Measurements from ENCODE around the gene TPP1. TPM values are rescaled to one million over a fixed set of nuclear protein-coding genes. Genes with fewer than 3 reads are reported as not detected.

TPP1 gene
- total RNA-seq, 2 experiments from 2014 or later = 130 to 131 TPM

GRCh38 chr11:6603287-6604080 lies 15.7 kb downstream of the TPP1 start, which contains the start of the genes ILK and RRP8:
ILK (plus strand) TSS chr11:6603774; CDS start chr11:6604272, 498 bp downstream.
RRP8 (minus strand) TSS chr11:6603616; CDS start chr11:6603502, 114 bp downstream.
- DNase-seq = peak; percentile 91
- no peaks in the 10 kb centered on the region for H3K27me3 Mint-ChIP-seq
- POLR2A ChIA-PET = interaction anchor here (0.5 to 8.4 kb wide), 17 partner anchors 9 to 213 kb away, joined by 3 to 108 read pairs (median 4); partner anchors contain the start of genes ARFIP2, MRPL17, SMPD1 and TAF10
- H3K27ac Mint-ChIP-seq = no peak within 1 kb of the TSS
- H3K4me1 Mint-ChIP-seq = peaks cover 13% of the 10 kb centered on the region
- H3K36me3 Mint-ChIP-seq (ENCODE audit: low read depth) = peaks cover 41% of the 10 kb centered on the region
- no peak within 1 kb of the TSS for H3K4me3 Mint-ChIP-seq
- H3K9me3 Mint-ChIP-seq = no peaks in the 10 kb centered on the region
- CTCF ChIA-PET = interaction anchor here (0.7 to 4.0 kb wide), 13 partner anchors 9 to 224 kb away, joined by 3 to 64 read pairs (median 6); partner anchors contain the start of genes ARFIP2, MRPL17, TAF10 and TIMM10B

GRCh38 chr11:6602096-6602940 lies 16.9 kb downstream of the TPP1 start:
- H3K4me3 Mint-ChIP-seq = no peak overlapping the region
- no peaks in the 10 kb centered on the region for H3K27me3 Mint-ChIP-seq
- no peak overlapping the region for H3K27ac Mint-ChIP-seq
- ChIA-PET POLR2A (interaction anchor here (0.8 to 8.4 kb wide), 10 partner anchors 9 to 143 kb away, joined by 3 to 108 read pairs (median 4); partner anchors contain the start of genes ARFIP2, MRPL17, TAF10 and TIMM10B), CTCF (interaction anchor here (0.7 to 4.0 kb wide), 9 partner anchors 10 to 223 kb away, joined by 3 to 64 read pairs (median 5); partner anchors contain the start of genes ARFIP2, MRPL17, TAF10 and TIMM10B)
- no peaks in the 10 kb centered on the region for H3K9me3 Mint-ChIP-seq
- no peak for DNase-seq
- H3K36me3 Mint-ChIP-seq (ENCODE audit: low read depth) = peaks cover 38% of the 10 kb centered on the region
- H3K4me1 Mint-ChIP-seq = peaks cover 7% of the 10 kb centered on the region

GRCh38 chr11:6601041-6601461 lies 18.2 kb downstream of the TPP1 start:
- CTCF ChIA-PET = no interaction called here
- POLR2A ChIA-PET = interaction anchor here (8.4 kb wide), 1 partner anchor 19 kb away, joined by 108 read pairs; the partner anchor contains the start of gene TPP1
- H3K36me3 Mint-ChIP-seq (ENCODE audit: low read depth) = peaks cover 41% of the 10 kb centered on the region
- peaks cover 5% of the 10 kb centered on the region for H3K4me1 Mint-ChIP-seq
- H3K9me3 Mint-ChIP-seq = no peaks in the 10 kb centered on the region
- H3K27me3 Mint-ChIP-seq = no peaks in the 10 kb centered on the region
- no peak for DNase-seq
- H3K4me3 Mint-ChIP-seq = no peak overlapping the region
- H3K27ac Mint-ChIP-seq = no peak overlapping the region

GRCh38 chr11:6599881-6600390 lies 19.3 kb downstream of the TPP1 start:
- CTCF ChIA-PET = interaction anchor here (0.9 kb wide), 1 partner anchor 83 kb away, joined by 3 read pairs; the partner anchor contains the start of gene MRPL17
- Mint-ChIP-seq H3K4me3 (no peak overlapping the region), H3K4me1 (peaks cover 5% of the 10 kb centered on the region), H3K27ac (no peak overlapping the region), H3K36me3 (ENCODE audit: low read depth) (peaks cover 44% of the 10 kb centered on the region), H3K27me3 (no peaks in the 10 kb centered on the region), H3K9me3 (no peaks in the 10 kb centered on the region)
- no peak for DNase-seq
- POLR2A ChIA-PET = no interaction called here

- Mint-ChIP-seq H3K27me3 (no peaks in the 10 kb centered on the region), H3K4me1 (peaks cover 8% of the 10 kb centered on the region), H3K36me3 (ENCODE audit: low read depth) (peaks cover 47% of the 10 kb centered on the region), H3K4me3 (no peak overlapping the region), H3K27ac (no peak overlapping the region), H3K9me3 (no peaks in the 10 kb centered on the region)
- ChIA-PET POLR2A (no interaction called here), CTCF (interaction anchor here (0.9 kb wide), 1 partner anchor 84 kb away, joined by 3 read pairs; the partner anchor contains the start of gene MRPL17)
- DNase-seq = no peak
These were observed 19.8 kb downstream of the TPP1 start for GRCh38 chr11:6599449-6599848.

GRCh38 chr11:6598555-6598954 lies 20.7 kb downstream of the TPP1 start:
- Mint-ChIP-seq H3K27me3 (no peaks in the 10 kb centered on the region), H3K27ac (no peak overlapping the region), H3K4me3 (no peak overlapping the region), H3K9me3 (no peaks in the 10 kb centered on the region), H3K4me1 (peaks cover 15% of the 10 kb centered on the region), H3K36me3 (ENCODE audit: low read depth) (peaks cover 54% of the 10 kb centered on the region)
- POLR2A ChIA-PET = no interaction called here
- CTCF ChIA-PET = interaction anchor here (0.9 to 1.0 kb wide), 2 partner anchors 69 to 117 kb away, joined by 3 read pairs; partner anchors contain the start of genes ARFIP2 and TIMM10B
- DNase-seq = no peak

- Mint-ChIP-seq H3K36me3 (ENCODE audit: low read depth) (peaks cover 60% of the 10 kb centered on the region), H3K27me3 (no peaks in the 10 kb centered on the region), H3K27ac (no peak overlapping the region), H3K4me3 (no peak overlapping the region), H3K4me1 (peaks cover 16% of the 10 kb centered on the region), H3K9me3 (no peaks in the 10 kb centered on the region)
- CTCF ChIA-PET = interaction anchor here (1.3 kb wide), 1 partner anchor 87 kb away, joined by 3 read pairs; the partner anchor contains the start of gene MRPL17
- POLR2A ChIA-PET = interaction anchor here (1.0 to 1.3 kb wide), 3 partner anchors 13 to 87 kb away, joined by 3 to 5 read pairs (median 3); partner anchors contain the start of genes MRPL17 and TPP1
- no peak for DNase-seq
These were observed 22.9 kb downstream of the TPP1 start for GRCh38 chr11:6596239-6596877.

- CTCF ChIA-PET = interaction anchor here (1.2 kb wide), 1 partner anchor 63 kb away, joined by 4 read pairs; no protein-coding TSS in a partner anchor
- DNase-seq = no peak
- peaks cover 16% of the 10 kb centered on the region for H3K4me1 Mint-ChIP-seq
- H3K9me3 Mint-ChIP-seq = no peaks in the 10 kb centered on the region
- H3K27ac Mint-ChIP-seq = no peak overlapping the region
- POLR2A ChIA-PET = interaction anchor here (0.9 to 2.1 kb wide), 4 partner anchors 10 to 89 kb away, joined by 3 to 6 read pairs (median 4); partner anchors contain the start of genes MRPL17 and TAF10
- peaks cover 54% of the 10 kb centered on the region for H3K36me3 Mint-ChIP-seq (ENCODE audit: low read depth)
- no peak overlapping the region for H3K4me3 Mint-ChIP-seq
- H3K27me3 Mint-ChIP-seq = no peaks in the 10 kb centered on the region
These were observed 25.0 kb downstream of the TPP1 start for GRCh38 chr11:6594142-6594768.

GRCh38 chr11:6588018-6588417 lies 31.2 kb downstream of the TPP1 start:
- ChIA-PET POLR2A (no interaction called here), CTCF (interaction anchor here (1.6 kb wide), 1 partner anchor 16 kb away, joined by 4 read pairs; the partner anchor contains the start of genes ILK and RRP8)
- H3K9me3 Mint-ChIP-seq = peaks cover 19% of the 10 kb centered on the region
- no peaks in the 10 kb centered on the region for H3K4me1 Mint-ChIP-seq
- DNase-seq = no peak
- no peak overlapping the region for H3K4me3 Mint-ChIP-seq
- no peaks in the 10 kb centered on the region for H3K27me3 Mint-ChIP-seq
- no peak overlapping the region for H3K27ac Mint-ChIP-seq
- peaks cover 26% of the 10 kb centered on the region for H3K36me3 Mint-ChIP-seq (ENCODE audit: low read depth)

- Mint-ChIP-seq H3K27me3 (no peaks in the 10 kb centered on the region), H3K27ac (no peak overlapping the region), H3K36me3 (ENCODE audit: low read depth) (peaks cover 29% of the 10 kb centered on the region), H3K4me1 (no peaks in the 10 kb centered on the region), H3K9me3 (peaks cover 21% of the 10 kb centered on the region), H3K4me3 (no peak overlapping the region)
- CTCF ChIA-PET = interaction anchor here (1.0 to 1.6 kb wide), 2 partner anchors 9 to 16 kb away, joined by 3 to 4 read pairs; partner anchors contain the start of genes ILK and RRP8
- POLR2A ChIA-PET = no interaction called here
- DNase-seq = no peak
These were observed 31.8 kb downstream of the TPP1 start for GRCh38 chr11:6587360-6587953.
